GM18517 (cell line): ENCODE results near the gene BRAT1.
"Not testable (repeated sequence)": the region's sequence is repeated elsewhere in the genome, so short reads cannot be mapped to it uniquely, and the experiment has no call there.

Experiments
- ATAC-seq: cut with Tn5 transposase; IDR thresholded peaks from one replicate; pipeline ENCODE4 v1.9.1; 2021; ENCODE audit warnings: mild to moderate bottlenecking, moderate library complexity; ENCODE audit not compliant: unreplicated experiment

Gene BRAT1

GRCh38 chr7:2555121-2556052 lies at the start of gene BRAT1:
Gene BRAT1 (minus strand): TSS chr7:2555524. CDS start chr7:2554431, 1,093 bp downstream.
- peak; percentile 65 for ATAC-seq

DNA sequence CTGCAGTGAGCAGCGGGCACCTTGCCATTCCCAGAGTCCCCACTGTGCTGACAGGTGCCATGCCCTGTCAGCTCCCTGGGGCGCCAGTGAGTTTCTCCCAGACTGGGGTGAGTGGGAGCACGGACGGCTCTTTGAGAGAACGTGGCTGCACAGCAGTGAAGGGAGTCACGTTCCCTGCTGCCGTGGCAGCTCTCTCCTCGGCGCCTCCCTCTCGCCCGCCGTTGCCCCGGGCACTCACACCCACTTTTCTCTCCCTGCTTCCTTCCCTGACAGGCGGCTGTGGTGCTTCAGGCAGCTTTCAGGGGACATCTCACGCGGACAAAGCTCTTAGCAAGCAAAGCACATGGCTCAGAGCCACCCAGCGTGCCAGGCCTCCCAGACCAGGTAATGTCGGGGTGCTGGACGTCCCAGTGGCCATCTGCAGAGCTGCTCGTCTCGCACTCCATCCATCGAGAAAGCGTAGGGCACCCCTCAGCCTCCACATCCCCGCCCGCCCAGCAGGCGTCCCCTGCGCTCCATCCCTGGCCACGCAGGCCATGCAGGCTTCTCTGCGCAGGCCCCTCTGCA lies 49.4 kb upstream of the BRAT1 start:
- ATAC-seq: no peak

DNA sequence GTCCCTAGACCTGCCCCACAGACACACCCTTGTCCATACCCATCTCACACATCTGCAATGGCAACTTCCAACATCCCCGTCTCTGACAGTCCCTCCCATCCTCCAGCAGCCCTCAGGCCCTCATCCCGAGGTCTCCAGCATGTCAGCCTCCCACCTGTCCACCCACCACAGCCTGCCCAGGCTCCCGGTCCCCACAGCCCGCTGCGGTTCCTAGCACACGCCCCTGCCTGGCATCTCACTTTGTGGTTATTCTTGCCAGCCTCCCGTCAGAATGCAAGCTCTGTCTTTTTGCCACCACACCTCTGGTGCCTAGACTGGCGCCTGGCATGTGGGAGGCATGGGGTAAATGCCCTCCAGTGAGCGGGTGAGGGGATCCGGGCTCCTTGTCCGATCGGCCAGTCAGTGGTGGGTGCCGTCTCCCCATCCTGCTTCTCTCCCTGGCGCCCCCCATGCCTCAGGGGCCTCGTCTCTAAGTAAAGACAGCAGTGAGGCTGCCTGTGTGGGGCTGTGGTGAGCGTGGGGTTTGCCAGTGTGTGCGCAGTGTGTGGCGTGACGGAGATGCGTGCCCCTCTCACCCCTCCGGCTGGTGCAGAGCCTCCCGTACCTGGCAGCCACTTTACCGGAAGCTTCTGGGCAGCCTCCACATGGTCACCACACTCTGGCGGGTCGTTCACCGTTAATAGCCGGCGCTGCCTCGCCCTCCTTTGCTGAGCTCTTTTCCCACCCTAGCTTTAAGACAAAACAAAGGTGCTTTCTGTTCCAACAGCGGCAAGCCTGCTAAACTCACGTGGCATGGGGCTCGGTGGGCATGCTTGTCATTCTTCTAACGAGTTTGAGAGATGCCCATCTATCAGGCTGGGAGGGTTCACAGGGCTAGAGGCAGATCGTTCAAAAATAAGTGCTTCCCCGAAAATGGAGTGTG lies 48.0 kb upstream of the BRAT1 start:
- no peak for ATAC-seq

DNA sequence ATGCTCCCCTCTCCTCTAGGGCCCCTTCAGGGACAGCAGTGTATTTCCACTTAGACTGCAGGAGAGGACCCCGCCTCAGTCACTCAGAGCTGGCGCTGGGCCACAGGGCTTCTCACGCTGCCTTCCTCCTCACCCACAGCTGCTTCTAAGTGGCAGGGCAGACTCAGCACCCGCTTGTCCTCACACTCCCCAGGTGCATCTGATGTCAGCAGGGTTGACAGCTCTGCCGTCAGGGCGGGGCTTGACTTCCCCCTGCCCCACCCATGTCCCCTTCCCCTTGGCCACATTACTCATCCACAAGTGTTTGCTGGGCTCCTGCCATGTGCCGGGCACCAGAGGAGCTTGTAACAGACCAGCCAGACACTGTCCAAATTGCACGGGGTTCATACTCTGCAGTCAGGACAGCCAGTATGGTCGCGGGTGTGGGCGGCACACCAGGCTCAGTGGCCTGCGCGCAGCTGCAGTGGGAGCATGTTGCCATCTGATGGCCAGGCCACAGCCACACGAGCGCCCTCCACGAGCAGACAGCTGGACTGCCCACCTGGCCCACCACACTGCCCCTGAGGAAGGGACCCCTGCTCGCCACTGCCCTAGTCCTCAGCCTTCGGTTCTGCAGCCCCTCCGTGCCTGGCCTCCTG lies 47.2 kb upstream of the BRAT1 start:
- no peak for ATAC-seq

DNA sequence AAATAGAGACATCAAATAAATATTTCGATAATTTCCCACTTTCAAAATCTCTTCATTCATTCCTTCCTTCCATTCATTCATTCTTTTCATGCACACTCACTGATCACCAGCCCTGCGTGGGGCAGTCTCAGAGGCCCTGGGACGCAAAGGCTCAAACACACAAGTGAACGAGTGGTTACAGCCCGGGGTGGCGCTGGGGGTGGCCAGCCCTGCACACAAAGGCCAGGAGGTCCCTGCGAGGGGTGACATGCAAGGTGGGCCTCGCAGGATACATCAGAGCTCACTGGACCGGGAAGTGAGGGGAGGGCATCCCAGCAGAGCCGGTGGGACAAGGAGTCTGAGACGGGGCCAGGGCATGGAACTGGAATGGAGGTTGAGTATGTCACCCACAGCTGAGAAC lies 46.6 kb upstream of the BRAT1 start:
- ATAC-seq: no peak

DNA sequence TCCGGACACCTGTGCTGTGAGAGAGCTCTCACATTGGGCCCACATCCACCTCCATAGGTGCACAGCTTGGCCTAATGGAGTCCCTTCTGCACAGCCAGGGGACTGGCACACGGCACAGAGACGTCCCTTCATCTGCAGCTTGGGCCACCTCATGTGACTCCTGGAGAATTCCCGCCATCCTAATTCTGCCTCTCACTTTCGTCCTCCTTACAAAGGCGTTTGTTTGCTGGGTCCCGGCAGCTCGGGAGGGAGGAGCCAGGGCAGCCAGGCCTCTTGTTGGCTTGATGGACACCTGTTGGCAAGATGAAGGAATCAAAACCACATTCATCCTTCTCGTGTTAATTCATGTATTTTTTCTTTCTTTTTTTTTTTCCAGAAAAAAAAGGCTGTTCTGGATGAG lies 45.7 kb upstream of the BRAT1 start:
- no peak for ATAC-seq

DNA sequence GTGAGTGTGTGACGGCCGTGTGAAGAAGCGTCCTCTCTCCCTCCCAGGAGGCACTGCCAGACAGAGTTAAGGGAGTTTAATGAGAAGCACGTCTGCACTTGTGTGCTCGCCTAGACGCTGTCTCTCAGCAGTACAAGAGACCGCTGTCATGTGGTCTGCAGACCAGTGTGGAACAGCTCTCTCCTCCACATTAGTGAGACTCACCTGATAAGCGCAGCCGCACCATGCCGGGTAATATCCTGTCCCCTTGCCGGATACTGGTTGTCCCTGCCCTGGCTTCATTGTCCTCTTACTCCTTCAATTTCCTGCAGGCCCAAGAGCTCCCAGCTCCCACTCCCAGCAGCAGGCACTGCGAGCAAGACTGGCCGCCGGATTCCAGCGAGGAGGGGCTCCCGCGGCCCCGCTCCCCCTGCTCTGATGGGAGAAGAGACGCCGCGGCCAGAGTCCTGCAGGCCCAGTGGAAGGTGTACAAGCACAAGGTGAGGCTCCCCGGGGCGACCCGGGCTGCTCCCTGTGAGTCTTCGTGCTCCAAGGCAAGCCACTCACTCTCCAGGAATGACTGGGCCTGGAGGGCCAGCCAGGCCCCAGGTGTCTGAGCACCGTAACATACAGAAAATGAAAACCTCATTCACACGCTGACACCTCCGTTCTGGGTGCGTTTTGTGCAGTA lies 43.0 kb upstream of the BRAT1 start:
- ATAC-seq: no peak

DNA sequence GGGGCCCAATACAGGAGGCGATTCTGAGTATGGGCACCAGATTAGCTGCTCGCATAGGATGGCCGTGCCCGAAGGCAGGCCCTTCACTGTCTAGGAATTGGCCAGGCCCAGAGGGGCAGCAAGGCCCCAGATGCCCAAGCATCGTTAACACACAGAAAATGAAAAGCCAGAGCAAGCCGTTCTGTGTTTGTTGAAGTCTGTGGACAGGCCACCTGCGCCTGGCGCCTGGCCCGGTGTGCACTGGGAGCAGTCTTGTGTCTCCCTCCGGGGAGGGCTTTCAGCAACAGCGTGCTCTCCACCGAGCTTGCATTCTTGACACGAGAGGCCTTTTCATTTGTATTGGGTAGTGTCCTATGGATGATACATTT lies 41.9 kb upstream of the BRAT1 start:
- no peak for ATAC-seq

- no peak for ATAC-seq
Measured at GRCh38 chr7:2596464-2597272, 41.3 kb upstream of the BRAT1 start.

DNA sequence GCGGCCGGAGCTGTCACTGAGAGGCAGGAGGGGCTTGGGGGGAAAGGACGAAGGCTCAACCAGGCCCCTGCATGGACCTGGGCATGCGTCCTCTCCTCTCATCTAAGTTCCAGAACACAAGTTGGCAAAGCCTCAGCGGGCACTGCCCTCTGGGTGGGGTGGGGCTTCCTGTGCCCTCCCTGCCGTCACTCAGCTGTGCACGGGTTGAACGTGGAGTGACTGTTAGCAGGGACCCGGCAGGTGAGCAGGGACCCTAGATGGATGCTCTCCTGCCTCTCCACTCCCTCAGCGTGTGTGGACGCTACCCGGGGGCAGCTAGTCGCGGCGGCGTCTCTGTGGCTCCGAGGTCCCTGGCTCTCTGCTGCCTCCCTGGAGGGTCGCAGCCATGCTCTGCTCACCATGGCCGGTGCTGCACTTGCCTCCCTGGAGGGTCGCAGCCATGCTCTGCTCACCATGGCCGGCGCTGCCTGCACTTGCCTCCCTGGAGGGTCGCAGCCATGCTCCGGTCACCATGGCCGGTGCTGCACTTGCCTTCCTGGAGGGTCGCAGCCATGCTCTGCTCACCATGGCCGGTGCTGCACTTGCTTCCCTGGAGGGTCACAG lies 40.0 kb upstream of the BRAT1 start:
- ATAC-seq: no peak

DNA sequence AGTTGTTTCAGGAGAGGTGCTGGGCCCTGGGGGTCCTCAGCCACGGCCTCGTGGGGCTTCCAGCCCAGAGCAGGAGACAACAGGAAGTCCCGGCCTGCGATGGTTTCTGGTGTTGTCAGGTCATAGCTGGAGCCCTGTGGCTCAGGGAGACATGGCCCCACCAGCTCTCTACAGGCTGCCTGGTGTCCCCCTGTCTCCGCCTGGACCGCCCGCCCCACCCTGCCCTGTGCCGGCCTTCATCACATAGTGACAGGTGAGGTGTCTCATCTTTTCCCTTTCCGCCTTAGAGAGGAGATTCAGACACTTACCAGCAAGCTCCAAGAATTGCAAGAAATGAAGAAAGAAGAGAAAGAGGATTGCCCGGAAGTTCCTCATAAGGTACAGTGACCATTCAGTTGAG lies 39.3 kb upstream of the BRAT1 start:
- ATAC-seq: no peak

GRCh38 chr7:2593036-2593727 lies 37.9 kb upstream of the BRAT1 start:
- ATAC-seq: no peak

- no peak for ATAC-seq
Measured at GRCh38 chr7:2592375-2592865, 37.1 kb upstream of the BRAT1 start.

DNA sequence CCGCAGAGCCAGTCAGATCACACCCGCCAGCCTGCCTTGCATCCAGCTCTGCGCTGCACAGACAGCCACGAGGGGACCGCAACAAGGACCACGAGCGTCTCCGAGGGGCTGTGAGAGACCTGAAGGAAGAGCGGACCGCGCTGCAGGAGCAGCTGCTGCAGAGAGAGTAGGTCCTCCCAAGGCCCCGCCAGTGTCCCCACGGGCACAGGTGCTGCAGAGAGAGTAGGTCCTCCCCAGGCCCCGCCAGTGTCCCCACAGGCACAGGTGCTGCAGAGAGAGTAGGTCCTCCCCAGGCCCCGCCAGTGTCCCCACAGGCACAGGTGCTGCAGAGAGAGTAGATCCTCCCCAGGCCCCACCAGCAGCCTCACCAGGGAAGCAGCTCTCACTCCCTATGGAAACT lies 34.6 kb upstream of the BRAT1 start:
- not testable (repeated sequence) for ATAC-seq

DNA sequence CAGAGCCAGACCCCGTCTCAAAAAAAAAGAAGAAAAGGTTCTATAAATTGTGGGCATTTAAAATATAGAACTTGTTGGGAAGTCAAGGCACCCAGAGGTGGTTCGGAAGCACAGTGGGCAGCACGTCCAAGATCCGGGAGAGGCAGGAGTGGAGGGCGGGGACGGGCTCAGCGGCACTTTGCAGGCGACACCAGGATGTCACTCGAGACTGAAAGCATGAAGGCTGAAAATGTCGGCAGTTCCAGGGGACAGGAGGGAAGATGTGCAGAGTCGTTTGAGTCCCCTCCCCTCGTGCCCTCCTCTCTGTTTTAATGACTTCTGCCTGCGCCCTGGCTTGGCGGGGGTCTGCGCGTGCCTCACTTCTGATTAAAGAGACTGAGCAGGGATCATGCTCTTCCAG lies 34.0 kb upstream of the BRAT1 start:
- no peak for ATAC-seq

GRCh38 chr7:2587778-2588177 lies 32.5 kb upstream of the BRAT1 start:
- ATAC-seq: no peak

- no peak for ATAC-seq
Measured at GRCh38 chr7:2587134-2587533, 31.8 kb upstream of the BRAT1 start.

- ATAC-seq: no peak
Measured at GRCh38 chr7:2586326-2587020, 31.1 kb upstream of the BRAT1 start.
